ENCODE data around the gene ADCY6.

The ADCY6 gene

DNA sequence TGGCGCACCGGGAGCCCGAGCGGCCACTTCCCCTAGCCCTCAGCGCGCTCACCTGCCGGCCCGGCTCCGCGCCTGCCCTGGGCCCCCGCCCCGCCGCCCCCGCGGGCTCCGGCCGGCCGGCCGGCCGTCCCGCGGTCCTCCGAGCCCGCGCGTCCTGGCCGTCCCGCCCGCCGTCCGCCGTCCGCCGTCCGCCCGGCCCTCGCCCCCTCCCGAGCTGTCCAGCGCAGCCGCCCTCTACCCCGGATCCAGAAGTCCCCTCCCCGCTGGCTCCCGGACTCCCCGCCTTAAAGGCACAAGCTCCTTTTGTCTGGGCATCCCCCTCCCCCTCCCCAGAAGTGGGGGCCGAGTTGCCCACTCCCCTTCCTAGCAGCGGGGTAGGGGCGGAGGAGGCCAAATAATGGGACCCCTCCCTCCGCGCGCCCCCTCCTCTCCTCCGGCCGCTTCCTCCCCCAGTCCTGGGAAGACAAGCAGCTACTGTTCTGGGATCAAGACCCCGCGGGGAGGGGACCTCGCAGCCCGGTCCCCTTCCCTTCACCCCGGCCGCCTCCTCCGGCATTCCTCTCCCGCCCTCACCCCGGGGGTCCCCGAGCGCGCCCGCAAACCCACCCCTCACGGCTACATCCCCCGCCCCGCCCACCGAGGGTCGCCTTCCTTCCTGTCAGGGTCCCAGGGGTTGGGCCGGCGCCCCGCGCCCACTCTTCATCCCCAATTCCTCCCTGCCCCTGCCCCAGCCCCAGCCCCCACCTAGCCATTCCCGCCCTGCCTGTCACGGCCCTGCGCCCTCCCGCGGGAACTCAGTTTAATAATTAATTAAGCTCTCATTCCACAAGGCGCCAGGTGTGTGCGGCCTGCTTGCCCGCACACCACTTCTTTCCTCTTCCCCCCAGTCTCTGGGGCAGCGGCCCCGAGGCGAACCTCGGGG, at the start of gene ADCY6:
TSS of gene ADCY6 (minus strand) at position 236 of the 922 bp plus-strand sequence. CDS start 5,655 bp downstream, outside the sequence.
- in situ Hi-C loops (cut with MboI; ENCODE audit: low sequenced_read_pairs): no loop called here

DNA sequence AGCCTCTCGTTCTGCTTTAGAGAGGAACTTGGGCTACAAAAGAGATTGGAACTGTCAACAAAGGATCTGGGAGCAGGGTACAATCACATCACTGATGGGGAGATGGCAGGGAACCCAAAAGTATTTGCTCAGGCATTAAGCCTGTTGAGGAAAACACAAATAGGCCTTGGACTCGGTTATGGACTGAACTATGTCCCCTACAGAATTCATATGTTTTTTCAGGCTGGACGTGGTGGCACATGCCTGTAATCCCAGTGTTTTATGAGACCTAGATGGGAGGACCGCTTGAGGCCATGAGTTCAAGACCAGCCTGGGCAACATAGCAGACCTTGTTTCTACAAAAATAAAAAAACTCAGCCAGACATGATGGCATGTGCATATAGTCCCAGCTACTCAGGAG, 49.2 kb upstream of the ADCY6 start:
- in situ Hi-C loops (cut with MboI; ENCODE audit: low sequenced_read_pairs): no loop called here

GRCh38 chr12:48832321-48833060, 43.6 kb upstream of the ADCY6 start:
- in situ Hi-C loops (cut with MboI; ENCODE audit: low sequenced_read_pairs): no loop called here

DNA sequence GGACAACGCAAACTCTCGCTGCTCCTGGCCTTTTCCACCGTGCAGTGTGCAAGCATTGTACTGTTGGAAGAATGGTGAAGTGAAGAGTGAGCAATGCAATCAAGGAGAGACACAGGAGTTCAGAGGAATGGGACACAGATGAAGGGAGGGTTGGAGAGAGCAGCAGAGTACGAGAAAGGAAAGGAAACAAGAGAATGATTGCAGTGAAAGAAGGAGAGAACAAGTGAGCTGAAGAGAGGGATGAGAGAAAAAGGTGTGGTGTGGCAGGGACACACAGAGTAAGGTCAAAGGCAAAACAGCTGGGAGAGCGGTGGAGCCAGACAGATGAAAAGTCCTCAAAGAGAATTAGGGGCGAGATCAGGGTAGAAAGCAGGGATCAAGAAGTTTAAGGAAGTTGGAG, 42.4 kb upstream of the ADCY6 start:
- in situ Hi-C loops (cut with MboI; ENCODE audit: low sequenced_read_pairs): no loop called here

DNA sequence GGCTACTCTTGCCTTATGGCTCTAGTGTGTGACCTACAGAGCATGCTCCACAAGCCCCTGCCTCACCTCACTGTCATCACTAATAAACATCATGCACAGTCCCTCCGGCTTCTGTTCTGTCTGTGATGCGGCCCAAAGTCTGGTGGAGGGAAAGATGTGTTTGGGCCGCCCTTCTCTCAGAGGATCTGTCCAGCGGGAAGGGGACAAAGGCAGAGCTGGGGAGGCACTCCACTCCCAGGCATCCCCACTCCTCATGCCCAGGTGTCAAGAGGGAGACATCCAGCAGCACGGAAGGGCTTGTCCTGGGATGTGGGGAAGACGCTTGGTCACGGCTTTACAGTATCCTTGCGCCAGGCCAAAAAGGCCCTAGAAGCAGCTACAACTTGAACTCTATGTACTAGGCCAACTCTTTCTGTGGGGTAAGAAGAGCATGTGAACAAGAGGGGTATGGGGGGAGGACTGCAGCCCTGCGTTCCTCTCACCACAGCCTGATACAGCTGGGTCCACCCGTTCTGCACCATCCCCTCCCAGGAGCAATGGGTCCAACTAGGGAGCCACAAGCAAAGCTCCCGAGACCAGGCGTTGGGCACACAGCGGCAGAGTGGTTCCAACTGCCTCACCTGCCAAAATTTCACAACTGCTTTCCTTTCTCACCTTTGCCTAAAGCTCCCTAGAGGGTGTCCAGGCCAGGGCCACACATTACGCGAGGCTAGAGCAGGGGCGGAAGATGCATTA, 40.1 kb upstream of the ADCY6 start:
- in situ Hi-C loops (cut with MboI; ENCODE audit: low sequenced_read_pairs): no loop called here

GRCh38 chr12:48828293-48828692, 39.4 kb upstream of the ADCY6 start:
- in situ Hi-C loops (cut with MboI; ENCODE audit: low sequenced_read_pairs): no loop called here

GRCh38 chr12:48827513-48828096, 38.7 kb upstream of the ADCY6 start:
- in situ Hi-C loops (cut with MboI; ENCODE audit: low sequenced_read_pairs): no loop called here

- in situ Hi-C loops (cut with MboI; ENCODE audit: low sequenced_read_pairs): no loop called here
Measured at GRCh38 chr12:48827026-48827425, 38.1 kb upstream of the ADCY6 start.

DNA sequence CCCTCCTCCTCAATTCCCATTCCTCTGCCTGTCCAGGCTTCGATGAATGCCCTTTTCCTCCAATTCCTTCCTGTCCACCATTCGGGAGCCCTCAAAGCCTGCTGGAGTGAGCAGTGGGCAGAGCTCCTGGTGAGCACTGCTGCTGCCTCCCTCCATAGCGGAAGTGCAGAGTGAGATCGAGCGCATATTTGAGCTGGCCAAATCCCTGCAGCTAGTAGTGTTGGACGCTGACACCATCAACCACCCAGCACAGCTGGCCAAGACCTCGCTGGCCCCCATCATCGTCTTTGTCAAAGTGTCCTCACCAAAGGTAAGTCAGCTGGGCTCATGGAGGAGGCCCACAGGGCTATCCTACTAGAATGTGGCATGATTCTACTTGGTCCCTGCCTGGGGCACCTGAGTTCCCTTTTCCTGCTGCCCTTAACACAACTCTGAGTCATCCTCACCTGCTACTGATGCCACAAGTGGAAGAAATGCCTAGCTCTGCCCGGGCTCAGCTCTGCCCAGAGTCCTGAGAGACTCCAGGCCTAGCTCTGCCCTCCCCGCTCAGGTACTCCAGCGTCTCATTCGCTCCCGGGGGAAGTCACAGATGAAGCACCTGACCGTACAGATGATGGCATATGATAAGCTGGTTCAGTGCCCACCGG, 37.4 kb upstream of the ADCY6 start:
- in situ Hi-C loops (cut with MboI; ENCODE audit: low sequenced_read_pairs): no loop called here

DNA sequence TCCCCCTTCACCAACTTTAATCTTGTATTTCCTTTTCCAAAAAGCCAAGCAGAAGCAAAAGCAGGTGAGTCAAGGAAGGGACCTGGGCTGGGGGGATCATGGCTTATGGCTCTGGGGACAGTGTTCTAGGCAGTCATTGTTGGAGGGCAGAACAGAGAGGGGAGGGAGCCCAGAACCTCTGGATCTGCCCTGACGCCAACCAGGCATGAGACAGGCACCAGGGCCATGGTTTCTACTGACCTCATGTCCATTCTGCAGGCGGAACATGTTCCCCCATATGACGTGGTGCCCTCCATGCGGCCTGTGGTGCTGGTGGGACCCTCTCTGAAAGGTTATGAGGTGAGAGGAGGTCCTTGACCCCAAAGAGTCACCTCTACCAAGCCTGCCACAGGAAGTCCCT, 36.0 kb upstream of the ADCY6 start:
- in situ Hi-C loops (cut with MboI; ENCODE audit: low sequenced_read_pairs): no loop called here

- in situ Hi-C loops (cut with MboI; ENCODE audit: low sequenced_read_pairs): no loop called here
Measured at GRCh38 chr12:48824112-48824511, 35.2 kb upstream of the ADCY6 start.

GRCh38 chr12:48823281-48823680, 34.4 kb upstream of the ADCY6 start:
- in situ Hi-C loops (cut with MboI; ENCODE audit: low sequenced_read_pairs): no loop called here

- in situ Hi-C loops (cut with MboI; ENCODE audit: low sequenced_read_pairs): no loop called here
Measured at GRCh38 chr12:48822711-48823110, 33.8 kb upstream of the ADCY6 start.

- in situ Hi-C loops (cut with MboI; ENCODE audit: low sequenced_read_pairs): no loop called here
Measured at GRCh38 chr12:48822139-48822538, 33.2 kb upstream of the ADCY6 start.

DNA sequence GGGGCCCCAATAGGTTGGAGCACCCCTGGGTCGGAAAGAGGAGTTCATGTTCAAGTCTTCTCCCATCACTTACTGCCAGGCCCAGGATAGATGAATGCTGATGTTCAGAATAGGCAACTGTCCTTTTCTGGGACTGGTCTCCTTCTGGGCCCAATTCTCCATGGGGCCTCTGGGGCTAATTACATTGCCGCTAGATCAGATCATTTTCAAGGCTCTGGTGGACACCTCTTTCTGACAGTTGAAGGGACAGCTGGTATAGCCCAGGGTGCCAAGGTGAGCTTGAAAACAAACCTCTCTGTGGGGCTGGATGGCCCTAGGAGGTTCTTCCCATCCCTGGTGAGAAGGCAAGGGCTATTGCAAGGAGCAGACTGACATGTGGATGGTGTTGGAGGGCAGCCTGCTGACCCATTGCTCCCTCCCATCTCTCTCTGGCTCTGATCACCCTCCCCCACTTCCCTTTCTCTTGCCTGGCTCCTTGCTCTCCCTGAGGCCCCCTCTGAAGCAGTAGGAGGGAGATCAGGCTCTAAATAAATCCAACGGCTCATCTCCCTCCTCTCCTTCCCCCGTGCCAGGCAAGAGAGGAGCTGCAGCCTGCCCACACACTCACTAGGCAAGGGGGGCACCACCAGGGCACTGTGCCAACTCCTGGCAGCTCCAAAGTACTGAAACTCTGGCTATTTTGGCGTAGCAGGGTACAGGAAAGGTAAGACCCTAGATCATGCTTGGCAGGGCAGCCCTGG, 31.3 kb upstream of the ADCY6 start:
- in situ Hi-C loops (cut with MboI; ENCODE audit: low sequenced_read_pairs): no loop called here

DNA sequence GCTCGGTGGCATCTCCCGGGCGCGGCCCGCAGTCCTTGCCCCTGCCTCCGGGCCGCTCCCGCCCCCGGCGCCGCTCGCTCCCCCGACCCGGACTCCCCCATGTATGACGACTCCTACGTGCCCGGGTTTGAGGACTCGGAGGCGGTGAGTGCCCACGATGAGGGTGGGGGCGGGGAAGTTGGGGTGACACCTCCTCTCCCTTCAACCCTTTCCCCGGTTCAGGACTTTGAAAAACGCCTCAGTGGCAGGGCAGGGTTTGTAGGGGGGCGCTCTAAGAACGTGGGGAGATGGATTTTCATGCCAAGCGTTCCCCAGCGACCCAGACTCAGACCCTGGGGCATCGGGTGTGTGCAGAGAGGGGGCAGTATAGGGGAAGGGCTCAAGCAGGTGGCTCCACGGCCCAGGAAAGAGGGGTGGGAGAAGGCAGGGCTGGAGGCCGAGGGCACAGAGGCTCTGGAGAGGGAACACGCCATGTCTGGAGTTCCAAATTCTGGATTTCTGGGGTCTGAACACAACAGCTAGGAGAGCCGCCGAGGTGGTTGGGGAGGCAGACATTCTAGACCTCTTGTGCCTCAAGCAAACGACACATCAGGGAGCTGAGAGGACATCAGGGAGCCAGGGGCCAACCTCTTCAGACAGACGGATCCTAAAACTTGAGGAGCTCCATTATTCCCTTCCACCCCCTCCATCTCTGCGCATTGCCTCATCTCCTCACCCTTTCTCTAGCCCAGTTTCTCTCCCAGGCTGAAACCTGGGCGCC, 30.1 kb upstream of the ADCY6 start:
- in situ Hi-C loops (cut with MboI; ENCODE audit: low sequenced_read_pairs): no loop called here

- in situ Hi-C loops (cut with MboI; ENCODE audit: low sequenced_read_pairs): no loop called here
Measured at GRCh38 chr12:48817873-48818830, 29.3 kb upstream of the ADCY6 start, which contains the start of gene CACNB3. TSS of gene CACNB3 (plus strand) at chr12:48818496. CDS start at chr12:48818930, 434 bp downstream.

All from HL-60/S4 treated with retinoic acid at 250 ng/mL for 4 days and 3 days (cell line).